PFSK-1 (cell line): Measurements from ENCODE around the gene BPIFB2.

Experiments used
- FOXP2 ChIP-seq: optimal IDR thresholded peaks from 2 replicates; pipeline ENCODE3; 2011; ENCODE audit warnings: borderline replicate concordance, control low read depth, inconsistent platforms; ENCODE audit not compliant: insufficient read depth; ENCODE audit errors: extremely low read length, extremely low read depth
- POLR2AphosphoS5 ChIP-seq: IDR thresholded peaks from 2 replicates; pipeline ENCODE4 v1.6.1; 2012; ENCODE audit warnings: low read depth, mild to moderate bottlenecking, control low read depth, low read length, moderate library complexity
- REST ChIP-seq, 2 experiments: IDR thresholded peaks; 2 replicates each; pipeline versions ENCODE4 v1.6.1 to v1.8.0; 2011 to 2012; ENCODE audit warnings: low read depth in 2 of 2, low read length in 2 of 2, control low read depth in 1 of 2, inconsistent platforms in 1 of 2, mild to moderate bottlenecking in 1 of 2, moderate library complexity in 1 of 2; ENCODE audit not compliant: insufficient read depth in 1 of 2
- SIN3A ChIP-seq: IDR thresholded peaks from 2 replicates; pipeline ENCODE4 v1.6.1; 2012; ENCODE audit warnings: mild to moderate bottlenecking, low read length, moderate library complexity, borderline replicate concordance; ENCODE audit not compliant: insufficient read depth
- TAF1 ChIP-seq: IDR thresholded peaks from 2 replicates; pipeline ENCODE4 v1.6.1; 2012; ENCODE audit warnings: low read length, control low read depth, borderline replicate concordance; ENCODE audit not compliant: insufficient read depth

Gene BPIFB2

DNA sequence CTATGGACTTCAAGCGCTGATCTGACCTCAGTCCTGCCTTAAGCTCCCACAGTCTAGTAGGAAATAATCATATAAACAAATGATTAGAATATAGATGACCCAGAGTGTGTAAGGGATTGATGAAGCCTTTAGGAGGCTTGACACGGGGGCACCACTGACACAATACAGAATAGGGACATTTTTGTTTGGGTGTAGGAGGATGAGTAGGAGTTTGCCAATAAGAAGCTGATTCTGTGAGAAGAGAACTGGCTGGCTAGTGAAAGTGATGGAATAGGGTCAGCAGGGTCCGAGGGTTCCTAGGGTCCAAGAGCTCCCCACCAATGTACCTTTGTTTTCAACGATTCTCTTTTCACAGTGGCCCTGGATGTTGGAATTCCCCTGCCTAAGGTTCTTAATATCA lies 64.9 kb downstream of the BPIFB2 start:
- TF ChIP-seq SIN3A = no peak
- no peak for TF ChIP-seq POLR2AphosphoS5
- TF ChIP-seq REST (IDR thresholded peaks at IDR 0.05; ENCODE audit: insufficient read depth in 1 of 2, low read depth in 2 of 2, low read length in 2 of 2) = no peak
- no peak for TF ChIP-seq FOXP2
- TF ChIP-seq TAF1 = no peak

GRCh38 chr20:33072813-33073212 lies 65.3 kb downstream of the BPIFB2 start:
- TF ChIP-seq TAF1 (no peak), FOXP2 (no peak), REST (IDR thresholded peaks at IDR 0.05; ENCODE audit: insufficient read depth in 1 of 2, low read depth in 2 of 2, low read length in 2 of 2) (no peak), SIN3A (no peak), POLR2AphosphoS5 (no peak)
